Hindlimb muscle (tissue), 1 donor: ENCODE data around the gene KIDINS220. TPM values are rescaled to one million over a fixed set of nuclear protein-coding genes. Genes with fewer than 3 reads are reported as not detected.

Experiments used
- DNase-seq: peaks from one replicate; pipeline ENCODE4 v3.0.0-alpha.2; 2013
- polyA plus RNA-seq: library from polyadenylated mRNA; unstranded; fragments of 120-200 nt; gene quantifications from one replicate; pipeline ENCODE4 v1.2.1, GENCODE V29; 2013; ENCODE audit not compliant: insufficient read length

The KIDINS220 gene
- polyA plus RNA-seq, 1 donor: 66.1 TPM

GRCh38 chr2:8805278-8806210 lies 31.9 kb downstream of the KIDINS220 start:
- DNase-seq: no peak

GRCh38 chr2:8803658-8804379 lies 33.6 kb downstream of the KIDINS220 start:
- no peak for DNase-seq

GRCh38 chr2:8802741-8803140 lies 34.7 kb downstream of the KIDINS220 start:
- no peak for DNase-seq

GRCh38 chr2:8800821-8801220 lies 36.6 kb downstream of the KIDINS220 start:
- no peak for DNase-seq

- no peak for DNase-seq
Measured at GRCh38 chr2:8800218-8800617, 37.2 kb downstream of the KIDINS220 start.

GRCh38 chr2:8799004-8799403 lies 38.4 kb downstream of the KIDINS220 start:
- no peak for DNase-seq

GRCh38 chr2:8798393-8798792 lies 39.0 kb downstream of the KIDINS220 start:
- DNase-seq: no peak

- no peak for DNase-seq
Measured at GRCh38 chr2:8797682-8798081, 39.7 kb downstream of the KIDINS220 start.

GRCh38 chr2:8796878-8797550 lies 40.4 kb downstream of the KIDINS220 start:
- no peak for DNase-seq

- DNase-seq: no peak
Measured at GRCh38 chr2:8796315-8796848, 41.0 kb downstream of the KIDINS220 start.

- DNase-seq: no peak
Measured at GRCh38 chr2:8794923-8795825, 42.2 kb downstream of the KIDINS220 start.

- DNase-seq: no peak
Measured at GRCh38 chr2:8790739-8791162, 46.7 kb downstream of the KIDINS220 start.

GRCh38 chr2:8786463-8786862 lies 51.0 kb downstream of the KIDINS220 start:
- DNase-seq: no peak

- DNase-seq: no peak
Measured at GRCh38 chr2:8779795-8780671, 57.4 kb downstream of the KIDINS220 start.

- no peak for DNase-seq
Measured at GRCh38 chr2:8774371-8774770, 63.0 kb downstream of the KIDINS220 start.

GRCh38 chr2:8767324-8767723 lies 70.1 kb downstream of the KIDINS220 start:
- no peak for DNase-seq

GRCh38 chr2:8761529-8762164 lies 75.8 kb downstream of the KIDINS220 start:
- peak; percentile 35 for DNase-seq

- DNase-seq: no peak
Measured at GRCh38 chr2:8756716-8757115, 80.7 kb downstream of the KIDINS220 start.

GRCh38 chr2:8756230-8756629 lies 81.2 kb downstream of the KIDINS220 start:
- DNase-seq: no peak
